GM18517 (cell line): ENCODE data around the gene ARL10.
A peak's percentile ranks its signal among the peaks of the same experiment; 100 is the strongest.

Experiments
- ATAC-seq: cut with Tn5 transposase; IDR thresholded peaks from one replicate; pipeline ENCODE4 v1.9.1; 2021; ENCODE audit warnings: mild to moderate bottlenecking, moderate library complexity; ENCODE audit not compliant: unreplicated experiment

ARL10 gene

DNA sequence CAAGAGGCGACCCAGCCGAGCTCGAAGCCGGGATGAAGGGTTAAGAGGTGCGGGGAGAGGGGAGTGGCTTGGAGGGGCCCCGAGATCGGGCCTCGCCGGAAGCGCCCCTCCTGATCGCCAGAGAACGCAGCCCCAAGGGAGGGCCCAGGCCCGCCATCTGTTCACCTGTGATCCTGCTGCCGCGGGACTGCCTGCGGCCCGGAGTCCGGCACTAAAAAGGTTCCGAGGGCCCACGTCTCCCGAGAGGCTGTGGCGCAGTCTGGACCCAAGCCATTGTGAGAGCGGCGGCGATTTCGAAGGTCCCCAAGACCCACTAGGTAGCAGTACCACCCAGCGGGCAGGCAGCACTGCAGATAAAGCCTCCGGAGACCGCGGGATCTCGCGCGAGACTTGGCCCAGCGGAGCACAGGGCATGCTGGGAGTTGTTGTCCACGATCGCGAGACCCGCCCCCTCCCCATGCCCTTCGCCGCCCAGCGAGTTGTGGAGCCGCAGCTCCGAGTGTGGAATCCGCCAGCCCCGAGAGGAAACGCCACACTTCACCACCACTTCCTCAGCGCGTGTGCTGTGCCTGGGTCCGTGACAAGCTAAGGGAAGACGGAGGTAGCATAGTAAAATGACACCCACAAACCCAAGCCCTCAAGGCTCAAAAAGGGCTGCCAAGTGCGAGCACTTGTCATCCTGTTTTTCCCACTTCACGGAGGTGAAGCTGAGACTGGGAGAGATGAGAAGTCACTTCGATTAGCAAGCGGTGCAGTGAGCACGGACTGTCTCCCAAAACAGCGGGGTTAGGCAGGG is 3.7 kb upstream of the ARL10 start, which contains the start of gene KIAA1191:
TSS of gene KIAA1191 (minus strand) at position 328 of the 796 bp plus-strand sequence. CDS start 2,256 bp downstream, outside the sequence.
- ATAC-seq, result peak; percentile 87

GRCh38 chr5:176362233-176362490 is 3.1 kb upstream of the ARL10 start:
- peak; percentile 7 for ATAC-seq

DNA sequence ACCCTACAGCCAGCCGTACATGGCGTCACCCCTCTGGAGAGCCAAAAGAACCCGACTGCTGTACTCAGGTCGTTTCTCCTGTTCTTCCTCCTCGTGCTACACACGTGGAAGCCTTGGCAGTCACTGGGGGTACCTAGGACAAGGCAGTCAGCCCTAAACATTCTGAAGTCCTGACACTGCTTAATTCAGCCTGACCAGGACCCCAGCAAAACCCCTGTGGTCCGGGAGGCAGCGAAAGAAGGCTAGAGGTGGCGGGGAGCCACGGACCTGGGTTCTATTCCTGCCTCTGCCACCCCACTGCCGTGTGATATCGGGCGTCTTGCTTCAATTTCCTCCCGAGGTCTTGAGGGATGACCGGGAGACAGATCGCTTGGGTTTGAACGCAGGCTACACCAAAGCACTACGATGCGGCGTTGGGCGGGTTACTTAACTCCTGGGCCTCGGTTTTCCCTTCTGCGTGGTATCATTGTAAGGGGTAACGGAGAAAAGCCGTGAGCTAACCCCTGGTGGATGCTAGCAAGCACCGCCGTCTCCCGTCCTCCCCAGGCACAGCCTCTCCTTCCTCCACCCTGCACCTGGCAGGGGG is 429 bp upstream of the ARL10 start:
- ATAC-seq, result no peak

DNA sequence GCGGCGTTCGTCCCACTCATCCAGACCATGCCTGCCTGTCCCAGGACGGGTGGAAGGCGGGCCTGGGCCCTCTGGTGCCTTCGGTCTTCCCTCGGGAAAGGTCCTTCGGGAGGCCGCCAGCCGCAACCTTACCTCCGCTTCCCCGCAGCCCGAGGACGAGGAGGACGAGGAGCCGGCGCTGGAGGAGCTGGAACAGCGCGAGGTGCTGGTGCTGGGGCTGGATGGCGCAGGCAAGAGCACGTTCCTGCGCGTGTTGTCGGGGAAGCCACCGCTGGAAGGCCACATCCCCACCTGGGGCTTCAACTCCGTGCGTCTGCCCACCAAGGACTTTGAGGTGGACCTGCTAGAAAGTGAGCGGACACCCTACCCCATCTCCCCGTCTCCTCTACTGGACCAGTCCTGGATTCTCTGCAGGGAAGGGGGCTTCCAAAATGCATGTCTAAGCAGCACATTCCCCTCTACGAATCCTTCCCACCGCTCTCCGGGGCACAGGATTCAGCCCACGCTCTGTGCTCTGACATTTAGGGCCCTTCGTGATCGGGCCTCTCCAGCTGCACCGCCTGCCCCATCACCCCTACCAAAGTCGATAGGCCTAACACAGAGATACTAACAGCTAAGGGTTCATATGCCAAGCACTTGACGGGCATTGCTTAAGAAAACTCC is 1.1 kb downstream of the ARL10 start:
- no peak for ATAC-seq

DNA sequence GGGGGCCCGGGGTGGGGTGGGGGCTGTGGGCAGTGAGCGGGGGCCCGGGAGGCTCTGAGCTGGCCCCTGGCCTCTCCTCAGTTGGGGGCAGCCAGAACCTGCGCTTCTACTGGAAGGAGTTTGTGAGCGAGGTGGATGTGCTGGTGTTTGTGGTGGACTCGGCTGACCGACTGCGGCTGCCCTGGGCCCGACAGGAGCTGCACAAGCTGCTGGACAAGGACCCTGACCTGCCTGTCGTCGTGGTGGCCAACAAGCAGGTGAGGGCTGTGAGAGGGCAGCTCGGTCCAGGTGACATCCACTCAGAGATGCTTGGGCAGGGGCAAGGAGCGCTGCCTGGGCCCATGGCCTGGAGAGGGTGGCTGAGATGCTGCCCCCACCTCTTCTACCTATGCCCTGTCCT is 3.4 kb downstream of the ARL10 start:
- ATAC-seq, result no peak

- no peak for ATAC-seq
Observed at GRCh38 chr5:176369934-176370711, 4.8 kb downstream of the ARL10 start.

- ATAC-seq, result no peak
Observed at GRCh38 chr5:176371621-176372539, 6.6 kb downstream of the ARL10 start.

- ATAC-seq, result no peak
Observed at GRCh38 chr5:176373100-176373818, 8.0 kb downstream of the ARL10 start.

DNA sequence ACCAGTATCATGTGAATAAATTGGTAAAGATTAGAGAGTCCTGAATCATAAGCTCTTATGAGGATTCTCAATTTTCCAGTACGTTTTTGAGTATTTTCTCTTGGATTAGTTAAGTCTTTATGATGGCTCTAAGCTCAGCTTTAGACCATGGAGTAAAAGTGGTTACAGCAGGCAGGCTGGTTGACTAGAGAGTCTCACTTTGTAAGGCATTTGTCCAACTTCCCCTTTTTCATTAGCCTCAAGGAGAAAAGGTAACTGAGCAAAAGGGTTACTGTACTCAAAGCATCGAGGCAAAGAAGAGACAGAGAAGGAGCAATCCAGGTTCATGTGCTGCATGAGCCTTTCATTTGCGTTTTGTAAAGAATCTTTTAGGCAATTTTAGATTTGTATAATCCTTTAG is 14.6 kb downstream of the ARL10 start:
- ATAC-seq, result no peak

DNA sequence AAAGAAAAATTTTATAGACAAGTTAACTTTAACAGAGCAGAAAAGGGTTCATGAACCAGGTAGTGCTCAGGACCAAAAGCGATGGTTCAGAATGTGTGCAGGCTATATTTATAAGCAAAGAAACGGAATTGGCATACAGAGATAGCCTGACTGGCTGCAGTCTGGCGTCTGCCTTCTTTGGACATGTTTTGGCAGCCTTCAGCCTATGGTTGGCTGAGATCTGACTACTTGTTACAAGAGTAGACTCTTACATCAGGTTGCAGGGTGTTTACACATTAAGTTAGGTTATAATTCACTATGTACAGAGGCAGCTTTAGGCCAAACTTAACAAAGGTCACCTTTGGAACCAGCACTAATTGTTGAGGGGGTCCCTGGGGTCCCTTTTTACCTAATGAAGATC is 16.1 kb downstream of the ARL10 start:
- ATAC-seq, result no peak

DNA sequence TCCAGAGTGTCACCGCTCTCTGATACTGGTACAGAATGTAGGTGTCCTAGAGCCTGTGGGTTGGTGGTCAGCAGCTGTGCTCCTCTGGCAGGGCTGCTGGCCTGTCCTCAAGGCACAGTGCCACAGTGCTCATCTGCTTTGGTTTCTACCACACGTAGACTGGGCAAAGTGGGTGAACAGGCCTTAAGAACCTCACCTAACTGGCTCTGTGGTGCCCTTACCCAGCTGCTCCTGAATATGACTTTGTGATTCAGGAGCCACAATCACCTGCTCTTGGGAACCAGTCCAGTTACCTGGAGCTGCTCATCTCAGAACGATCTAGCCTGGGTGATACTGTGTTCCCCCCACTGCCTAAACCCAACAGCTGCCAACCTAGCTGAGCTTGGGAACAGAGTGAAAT is 16.7 kb downstream of the ARL10 start:
- ATAC-seq, result no peak

DNA sequence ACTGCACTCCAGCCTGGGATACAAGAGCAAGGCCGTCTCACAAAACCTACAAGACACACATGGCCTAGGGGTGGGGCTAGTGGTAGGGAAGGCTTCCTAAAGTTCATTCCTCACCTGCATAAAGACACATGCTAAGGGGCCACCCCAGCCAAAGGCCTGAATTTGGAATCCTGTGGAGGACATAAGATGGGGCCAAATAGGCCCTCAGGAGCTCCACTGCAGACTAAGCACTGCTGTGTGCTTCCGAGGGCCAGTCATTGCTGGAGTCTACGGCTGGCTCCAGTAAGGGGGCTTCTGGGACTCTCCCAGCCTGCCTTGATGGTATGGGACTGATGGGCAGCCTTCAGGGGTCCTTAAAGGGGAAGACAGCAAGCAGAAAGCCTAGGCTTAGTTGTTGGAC is 17.4 kb downstream of the ARL10 start:
- ATAC-seq, result no peak

GRCh38 chr5:176383248-176383905 is 18.1 kb downstream of the ARL10 start:
- no peak for ATAC-seq

GRCh38 chr5:176383961-176384360 is 18.7 kb downstream of the ARL10 start:
- no peak for ATAC-seq

- ATAC-seq, result no peak
Observed at GRCh38 chr5:176384366-176384930, 19.2 kb downstream of the ARL10 start.

- ATAC-seq, result no peak
Observed at GRCh38 chr5:176384991-176385390, 19.7 kb downstream of the ARL10 start.

GRCh38 chr5:176386491-176386890 is 21.2 kb downstream of the ARL10 start:
- ATAC-seq, result no peak

DNA sequence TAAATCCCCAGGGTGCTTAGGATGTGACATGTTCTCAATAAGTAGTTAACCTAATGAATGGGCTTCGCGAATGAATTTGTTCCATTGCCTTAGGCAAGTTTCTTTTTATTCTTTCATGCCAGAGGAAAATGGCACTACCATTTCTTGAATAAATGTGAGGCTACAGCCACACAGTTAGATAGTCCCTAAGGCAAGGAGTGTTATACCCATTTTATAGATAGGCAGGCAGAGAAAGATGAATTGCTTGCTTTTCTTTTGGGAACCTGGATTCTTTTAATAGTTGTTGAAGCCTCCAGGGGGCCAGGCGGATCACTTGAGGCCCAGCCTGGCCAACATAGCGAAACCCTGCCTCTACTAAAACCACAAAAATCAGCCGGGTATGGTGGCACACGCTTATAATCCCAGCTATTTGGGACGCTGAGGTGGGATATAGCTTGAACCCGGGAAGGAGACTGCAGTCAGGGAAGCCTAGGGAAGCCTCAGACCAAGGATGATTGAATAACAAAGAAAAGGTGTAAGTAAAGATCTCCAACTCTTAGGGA is 22.2 kb downstream of the ARL10 start:
- ATAC-seq, result no peak

DNA sequence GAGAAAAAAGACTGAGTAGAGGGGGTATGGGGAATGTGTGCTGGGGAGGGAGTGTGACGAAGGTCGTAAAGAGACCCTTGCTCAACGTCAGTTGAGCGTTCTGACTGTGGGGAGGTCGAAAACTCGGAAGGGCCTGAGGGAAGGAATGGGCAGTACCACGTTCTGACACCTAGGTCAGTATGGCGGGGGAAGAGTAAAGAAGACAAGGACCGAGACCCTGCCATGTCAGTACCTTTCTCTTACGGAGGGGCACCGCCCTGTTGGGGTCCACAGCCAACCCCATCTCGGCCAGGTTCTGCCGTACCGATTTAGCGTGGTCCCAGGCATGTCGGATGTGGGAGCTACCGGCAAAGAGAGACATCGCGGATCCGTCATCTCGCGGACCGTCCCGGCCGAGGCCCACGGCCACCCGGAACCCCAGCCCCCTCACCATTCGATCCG is 22.7 kb downstream of the ARL10 start:
- no peak for ATAC-seq
